Neuron (in vitro differentiated cells): ENCODE data around the gene NUMB.

Source experiments
- H2AFZ ChIP-seq: one replicate; pipeline ENCODE4 v1.6.1; 2013; ENCODE audit warnings: low read depth, mild to moderate bottlenecking, inconsistent platforms, low read length, moderate library complexity
- H3K27me3 ChIP-seq: one replicate; pipeline ENCODE4 v1.6.1; 2013; ENCODE audit warnings: low read length; ENCODE audit not compliant: insufficient read depth
- H3K36me3 ChIP-seq: one replicate; pipeline ENCODE4 v1.6.1; 2013; ENCODE audit warnings: low read length; ENCODE audit not compliant: insufficient read depth
- H3K4me1 ChIP-seq: one replicate; pipeline ENCODE4 v1.6.1; 2013; ENCODE audit warnings: low read length; ENCODE audit not compliant: insufficient read depth
- H3K4me3 ChIP-seq: 2 replicates; pipeline ENCODE4 v1.5.1; 2013; ENCODE audit warnings: mild to moderate bottlenecking, low read length, moderate library complexity
- H3K9me3 ChIP-seq: one replicate; pipeline ENCODE4 v1.6.1; 2013; ENCODE audit warnings: low read length

NUMB gene

GRCh38 chr14:73277376-73277775, 181.0 kb downstream of the NUMB start:
- H2AFZ ChIP-seq = no peak overlapping the region
- no peaks in the 10 kb centered on the region for H3K9me3 ChIP-seq
- H3K4me1 ChIP-seq = no peaks in the 10 kb centered on the region
- H3K4me3 ChIP-seq = no peak overlapping the region
- H3K27me3 ChIP-seq = no peaks in the 10 kb centered on the region
- H3K36me3 ChIP-seq = peaks cover 42% of the 10 kb centered on the region

- no peak overlapping the region for H2AFZ ChIP-seq
- H3K4me3 ChIP-seq = no peak overlapping the region
- peaks cover 37% of the 10 kb centered on the region for H3K36me3 ChIP-seq
- no peaks in the 10 kb centered on the region for H3K27me3 ChIP-seq
- H3K4me1 ChIP-seq = no peaks in the 10 kb centered on the region
- no peaks in the 10 kb centered on the region for H3K9me3 ChIP-seq
Measured at GRCh38 chr14:73276836-73277235, 181.5 kb downstream of the NUMB start.

GRCh38 chr14:73273799-73274198, 184.5 kb downstream of the NUMB start:
- Histone ChIP-seq H2AFZ (no peak overlapping the region), H3K36me3 (peaks cover 28% of the 10 kb centered on the region), H3K9me3 (no peaks in the 10 kb centered on the region), H3K4me1 (no peaks in the 10 kb centered on the region), H3K4me3 (no peak overlapping the region), H3K27me3 (no peaks in the 10 kb centered on the region)

- no peaks in the 10 kb centered on the region for H3K9me3 ChIP-seq
- H3K4me1 ChIP-seq = no peaks in the 10 kb centered on the region
- H3K27me3 ChIP-seq = no peaks in the 10 kb centered on the region
- H3K4me3 ChIP-seq = no peak overlapping the region
- peaks cover 27% of the 10 kb centered on the region for H3K36me3 ChIP-seq
- no peak overlapping the region for H2AFZ ChIP-seq
Measured at GRCh38 chr14:73272393-73272792, 186.0 kb downstream of the NUMB start.

- Histone ChIP-seq H3K4me1 (no peaks in the 10 kb centered on the region), H3K27me3 (no peaks in the 10 kb centered on the region), H3K9me3 (no peaks in the 10 kb centered on the region), H2AFZ (no peak overlapping the region), H3K4me3 (no peak overlapping the region), H3K36me3 (peaks cover 8% of the 10 kb centered on the region)
Measured at GRCh38 chr14:73269729-73270531, 188.4 kb downstream of the NUMB start.

- Histone ChIP-seq H3K36me3 (no peaks in the 10 kb centered on the region), H3K4me1 (no peaks in the 10 kb centered on the region), H3K9me3 (no peaks in the 10 kb centered on the region), H2AFZ (no peak overlapping the region), H3K4me3 (no peak overlapping the region), H3K27me3 (no peaks in the 10 kb centered on the region)
Measured at GRCh38 chr14:73267474-73267873, 190.9 kb downstream of the NUMB start.

GRCh38 chr14:73266317-73266716, 192.0 kb downstream of the NUMB start:
- Histone ChIP-seq H3K9me3 (no peaks in the 10 kb centered on the region), H2AFZ (no peak overlapping the region), H3K4me1 (peaks cover 6% of the 10 kb centered on the region), H3K36me3 (no peaks in the 10 kb centered on the region), H3K4me3 (no peak overlapping the region), H3K27me3 (no peaks in the 10 kb centered on the region)

GRCh38 chr14:73265721-73266046, 192.7 kb downstream of the NUMB start:
- peaks cover 12% of the 10 kb centered on the region for H3K4me1 ChIP-seq
- no peaks in the 10 kb centered on the region for H3K9me3 ChIP-seq
- no peaks in the 10 kb centered on the region for H3K36me3 ChIP-seq
- H3K4me3 ChIP-seq = no peak overlapping the region
- H3K27me3 ChIP-seq = no peaks in the 10 kb centered on the region
- H2AFZ ChIP-seq = no peak overlapping the region

- H3K4me3 ChIP-seq = no peak overlapping the region
- H2AFZ ChIP-seq = no peak overlapping the region
- H3K36me3 ChIP-seq = no peaks in the 10 kb centered on the region
- no peaks in the 10 kb centered on the region for H3K9me3 ChIP-seq
- H3K27me3 ChIP-seq = no peaks in the 10 kb centered on the region
- peaks cover 17% of the 10 kb centered on the region for H3K4me1 ChIP-seq
Measured at GRCh38 chr14:73264885-73265720, 193.2 kb downstream of the NUMB start.

- no peaks in the 10 kb centered on the region for H3K27me3 ChIP-seq
- peaks cover 17% of the 10 kb centered on the region for H3K4me1 ChIP-seq
- no peaks in the 10 kb centered on the region for H3K36me3 ChIP-seq
- no peak overlapping the region for H3K4me3 ChIP-seq
- no peaks in the 10 kb centered on the region for H3K9me3 ChIP-seq
- H2AFZ ChIP-seq = no peak overlapping the region
Measured at GRCh38 chr14:73264080-73264884, 194.1 kb downstream of the NUMB start.

- H3K4me1 ChIP-seq = peaks cover 17% of the 10 kb centered on the region
- no peaks in the 10 kb centered on the region for H3K27me3 ChIP-seq
- no peak overlapping the region for H3K4me3 ChIP-seq
- no peak overlapping the region for H2AFZ ChIP-seq
- no peaks in the 10 kb centered on the region for H3K36me3 ChIP-seq
- no peaks in the 10 kb centered on the region for H3K9me3 ChIP-seq
Measured at GRCh38 chr14:73263606-73264005, 194.7 kb downstream of the NUMB start.

GRCh38 chr14:73262427-73263183, 195.7 kb downstream of the NUMB start:
- H2AFZ ChIP-seq = no peak overlapping the region
- H3K27me3 ChIP-seq = no peaks in the 10 kb centered on the region
- H3K9me3 ChIP-seq = no peaks in the 10 kb centered on the region
- peaks cover 17% of the 10 kb centered on the region for H3K4me1 ChIP-seq
- H3K36me3 ChIP-seq = no peaks in the 10 kb centered on the region
- H3K4me3 ChIP-seq = no peak overlapping the region
